OCI-LY7 (cell line): Measurements from ENCODE around the gene ZNF423.

Source experiments
- CTCF ChIP-seq: fragments of 200-600 bp; sonication (generic); conservative IDR thresholded peaks from 2 replicates; pipeline ENCODE4 v1.5.1; 2014; ENCODE audit warnings: mild to moderate bottlenecking, antibody characterized with exemption, low read length, moderate library complexity, mixed read lengths
- EZH2phosphoT487 ChIP-seq: fragments of 200-600 bp; sonication (generic); IDR thresholded peaks from 2 replicates; pipeline ENCODE4 v1.6.1; 2018; ENCODE audit warnings: low read depth, borderline replicate concordance, mild to moderate bottlenecking, mixed run types, antibody characterized with exemption, low read length, moderate library complexity, mixed read lengths

DNA sequence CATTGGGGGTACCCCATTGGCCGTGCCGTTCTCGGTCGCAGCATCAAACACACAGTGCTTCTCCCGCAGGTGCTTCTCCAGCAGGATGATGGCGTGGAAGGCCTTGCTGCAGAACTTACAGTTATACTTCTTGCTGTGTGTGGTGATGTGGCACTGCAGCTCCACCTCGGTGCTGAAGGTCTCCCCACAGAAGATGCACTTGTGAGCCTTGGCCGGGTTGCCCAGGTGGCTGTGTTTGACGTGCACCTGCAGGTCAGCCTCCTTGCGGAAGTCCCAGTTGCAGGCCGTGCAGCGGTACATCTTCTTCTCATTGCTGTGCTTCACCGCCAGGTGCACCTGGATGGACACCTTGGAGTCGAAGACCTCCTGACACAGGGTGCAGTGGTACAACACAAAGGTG lies 219.3 kb downstream of the ZNF423 start:
- no peak for TF ChIP-seq CTCF
- no peak for TF ChIP-seq EZH2phosphoT487
